Activated CD4-positive, alpha-beta memory T cell treated with anti-CD3 and anti-CD28 coated beads for 36 hours (primary cell): ENCODE results near the gene NGEF. TPM values are rescaled to one million over a fixed set of nuclear protein-coding genes. Genes with fewer than 3 reads are reported as not detected.
"Not testable (repeated sequence)": the region's sequence is repeated elsewhere in the genome, so short reads cannot be mapped to it uniquely, and the experiment has no call there.

Source experiments
- CTCF ChIA-PET: fragments of 350-600 bp; sonication (Branson Sonifier 250); formaldehyde crosslinking; loops from one replicate; lab custom pipeline; 2021; ENCODE audit warnings: antibody characterized with exemption, inconsistent platforms; lab: Charles Lee
- POLR2A ChIA-PET: fragments of 350-600 bp; sonication (Branson Sonifier 250); formaldehyde crosslinking; loops from one replicate; lab custom pipeline; 2021; ENCODE audit warnings: antibody characterized with exemption; lab: Charles Lee
- DNase-seq: peaks from one replicate; pipeline ENCODE4 v3.0.0-alpha.2; 2020
- H3K27ac Mint-ChIP-seq: one replicate; pipeline ENCODE4 v1.8.0; 2021; ENCODE audit warnings: mixed read lengths
- H3K27me3 Mint-ChIP-seq: one replicate; pipeline ENCODE4 v1.8.0; 2021; ENCODE audit warnings: mixed read lengths
- H3K36me3 Mint-ChIP-seq: one replicate; pipeline ENCODE4 v1.8.0; 2021; ENCODE audit warnings: mixed read lengths
- H3K4me1 Mint-ChIP-seq: one replicate; pipeline ENCODE4 v1.8.0; 2021; ENCODE audit warnings: low read depth, mixed read lengths
- H3K4me3 Mint-ChIP-seq: one replicate; pipeline ENCODE4 v1.8.0; 2021; ENCODE audit warnings: mild to moderate bottlenecking, mixed read lengths
- H3K9me3 Mint-ChIP-seq: one replicate; pipeline ENCODE4 v1.8.0; 2021; ENCODE audit warnings: mixed read lengths
- intact Hi-C: fragments of 100-400 bp; cut with micrococcal nuclease; formaldehyde crosslinking; loops from one replicate; pipeline ENCODE4 v1.15.1; 2023
- total RNA-seq, 2 experiments: library from RNA; stranded (reverse); gene quantifications; one replicate each; pipeline ENCODE4 v1.2.3, GENCODE V29; 2021

Gene NGEF
- total RNA-seq, 2 experiments from 2014 or later = 4.2 to 5.4 TPM

DNA sequence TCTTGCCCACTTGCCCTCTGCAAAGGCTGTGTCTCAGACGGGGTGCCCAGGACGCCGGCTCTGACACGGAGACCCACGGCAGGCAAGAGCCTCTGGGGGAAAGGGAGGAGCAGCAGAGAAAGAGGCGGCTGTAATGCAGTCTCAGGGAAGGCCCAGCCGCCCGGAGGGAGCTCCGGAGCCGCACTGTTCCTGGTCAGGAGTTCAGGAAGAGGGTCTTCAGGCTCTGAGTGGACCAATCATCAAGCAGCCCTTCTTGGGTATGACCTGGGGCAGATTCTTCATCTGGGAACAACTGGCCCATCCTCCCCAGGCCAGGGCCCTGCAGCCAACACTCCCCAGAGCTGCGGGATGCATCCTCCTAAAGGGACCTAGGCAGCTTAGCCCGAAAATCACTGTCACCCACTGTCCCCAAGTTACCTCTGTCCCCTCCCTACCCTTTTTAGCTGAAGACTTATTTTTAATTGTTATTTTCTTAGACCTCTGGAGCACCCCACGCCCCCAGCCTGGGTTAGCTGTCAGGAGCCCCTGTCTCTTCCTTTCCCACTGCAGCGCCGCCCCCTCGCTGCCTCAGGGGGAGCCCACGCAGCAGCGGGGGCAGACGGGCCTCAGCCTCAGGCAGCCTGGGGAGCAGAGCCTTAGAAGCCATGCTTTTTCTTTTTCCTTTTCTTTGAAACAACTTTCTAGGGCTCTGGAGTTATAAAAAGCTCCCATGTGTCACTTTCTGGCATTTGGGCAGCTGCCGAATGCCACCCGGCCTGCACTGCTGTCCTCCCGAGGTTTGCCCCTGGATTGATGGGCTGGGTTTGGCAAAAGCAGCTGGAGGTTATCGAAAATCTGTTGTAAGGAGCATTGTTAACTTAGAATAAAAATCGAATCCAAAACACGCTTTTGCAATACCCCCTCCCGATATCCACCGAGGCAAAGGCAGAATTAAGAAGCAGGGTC, 18.8 kb upstream of the NGEF start:
- Mint-ChIP-seq H3K27me3 (no peaks in the 10 kb centered on the region), H3K4me1 (peaks cover 11% of the 10 kb centered on the region), H3K36me3 (no peaks in the 10 kb centered on the region), H3K9me3 (no peaks in the 10 kb centered on the region), H3K27ac (no peak overlapping the region), H3K4me3 (no peak overlapping the region)
- ChIA-PET CTCF (interaction anchor here (0.7 to 3.0 kb wide), 2 partner anchors 22 to 157 kb away, joined by 4 to 13 read pairs; no protein-coding TSS in a partner anchor), POLR2A (no interaction called here)
- intact Hi-C loops = no loop called here
- no peak for DNase-seq

DNA sequence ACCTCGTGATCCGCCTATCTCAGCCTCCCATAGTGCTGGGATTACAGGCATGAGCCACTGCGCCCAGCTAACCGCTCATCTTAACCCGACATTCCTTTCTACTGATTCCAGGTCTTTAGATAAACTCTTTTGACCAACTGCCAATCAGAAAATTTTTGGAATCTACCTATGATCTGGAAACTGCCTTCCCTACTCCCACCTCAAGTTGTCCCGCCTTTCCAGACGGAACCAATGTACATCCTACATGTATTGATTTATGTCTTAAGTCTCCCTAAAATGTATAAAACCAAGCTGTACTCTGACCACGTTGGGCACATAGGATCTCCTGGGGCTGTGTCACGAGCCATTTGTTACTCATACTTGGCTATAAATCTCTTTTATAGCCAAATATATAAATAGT, 16.3 kb upstream of the NGEF start:
- Mint-ChIP-seq H3K9me3 (no peaks in the 10 kb centered on the region), H3K27me3 (no peaks in the 10 kb centered on the region), H3K4me1 (peaks cover 10% of the 10 kb centered on the region), H3K4me3 (no peak overlapping the region), H3K27ac (no peak overlapping the region), H3K36me3 (no peaks in the 10 kb centered on the region)
- DNase-seq = no peak
- intact Hi-C loops = loop anchor here (2.0 kb wide), 1 partner anchor 177 kb away; no protein-coding TSS in a partner anchor
- ChIA-PET CTCF (interaction anchor here (0.6 to 1.7 kb wide), 15 partner anchors 15 to 263 kb away, joined by 3 to 20 read pairs (median 3); partner anchors contain the start of gene INPP5D), POLR2A (no interaction called here)

DNA sequence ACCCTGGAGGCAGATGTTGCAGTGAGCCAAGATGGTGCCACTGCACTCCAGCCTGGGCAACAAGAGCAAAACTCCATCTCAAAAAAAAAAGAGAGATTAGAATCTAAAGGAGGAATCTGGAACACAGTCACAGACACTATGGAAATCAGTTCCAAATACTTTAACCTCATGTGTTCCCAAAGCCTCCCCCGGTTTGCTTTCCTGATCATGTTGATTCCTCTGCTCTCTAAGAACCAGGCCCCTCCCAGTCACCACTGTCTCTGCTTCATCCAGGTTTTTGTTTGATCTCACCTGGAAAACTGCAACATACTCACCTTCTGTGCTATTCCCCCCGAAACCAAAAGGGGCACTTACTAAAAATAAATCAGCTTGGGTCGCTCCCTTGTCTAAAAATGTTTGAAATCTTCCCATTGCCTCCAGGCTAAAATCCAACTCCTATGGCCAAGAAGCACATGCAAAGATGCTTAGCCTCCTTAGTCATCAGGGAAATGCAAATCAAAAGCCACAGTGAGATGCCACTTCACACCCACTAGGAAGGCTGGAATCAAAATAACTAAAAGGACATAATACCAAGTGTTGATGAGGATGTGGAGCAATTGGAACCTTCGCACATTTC, 13.2 kb upstream of the NGEF start:
- intact Hi-C loops = no loop called here
- Mint-ChIP-seq H3K27ac (no peak overlapping the region), H3K36me3 (no peaks in the 10 kb centered on the region), H3K4me3 (no peak overlapping the region), H3K9me3 (no peaks in the 10 kb centered on the region), H3K27me3 (no peaks in the 10 kb centered on the region), H3K4me1 (no peaks in the 10 kb centered on the region)
- POLR2A ChIA-PET = interaction anchor here (0.6 kb wide), 1 partner anchor 263 kb away, joined by 3 read pairs; no protein-coding TSS in a partner anchor
- DNase-seq = no peak
- CTCF ChIA-PET = interaction anchor here (1.1 kb wide), 1 partner anchor 28 kb away, joined by 4 read pairs; no protein-coding TSS in a partner anchor

DNA sequence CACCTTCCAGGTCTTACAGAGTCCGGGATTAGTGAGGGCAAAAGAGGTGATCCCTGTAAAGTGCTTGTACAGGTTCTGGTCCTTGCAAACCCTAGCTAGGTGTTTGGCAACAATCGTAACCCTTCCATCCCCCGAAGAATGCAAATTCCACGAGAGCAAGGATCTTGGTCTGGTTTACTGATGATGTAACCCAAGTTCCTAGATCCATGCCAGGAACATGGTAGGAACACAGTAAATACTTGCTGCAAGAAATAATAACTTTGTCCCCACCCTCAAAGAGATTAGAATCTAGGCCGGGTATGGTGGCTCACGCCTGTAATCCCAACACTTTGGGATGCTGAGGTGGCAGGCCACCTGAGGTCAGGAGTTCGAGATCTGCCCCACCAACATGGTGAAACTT, 12.7 kb upstream of the NGEF start:
- CTCF ChIA-PET = interaction anchor here (1.1 kb wide), 1 partner anchor 29 kb away, joined by 4 read pairs; no protein-coding TSS in a partner anchor
- intact Hi-C loops = no loop called here
- no peak for DNase-seq
- Mint-ChIP-seq H3K36me3 (no peaks in the 10 kb centered on the region), H3K4me3 (no peak overlapping the region), H3K9me3 (no peaks in the 10 kb centered on the region), H3K4me1 (no peaks in the 10 kb centered on the region), H3K27me3 (no peaks in the 10 kb centered on the region), H3K27ac (no peak overlapping the region)
- POLR2A ChIA-PET = interaction anchor here (0.6 kb wide), 1 partner anchor 263 kb away, joined by 3 read pairs; no protein-coding TSS in a partner anchor

DNA sequence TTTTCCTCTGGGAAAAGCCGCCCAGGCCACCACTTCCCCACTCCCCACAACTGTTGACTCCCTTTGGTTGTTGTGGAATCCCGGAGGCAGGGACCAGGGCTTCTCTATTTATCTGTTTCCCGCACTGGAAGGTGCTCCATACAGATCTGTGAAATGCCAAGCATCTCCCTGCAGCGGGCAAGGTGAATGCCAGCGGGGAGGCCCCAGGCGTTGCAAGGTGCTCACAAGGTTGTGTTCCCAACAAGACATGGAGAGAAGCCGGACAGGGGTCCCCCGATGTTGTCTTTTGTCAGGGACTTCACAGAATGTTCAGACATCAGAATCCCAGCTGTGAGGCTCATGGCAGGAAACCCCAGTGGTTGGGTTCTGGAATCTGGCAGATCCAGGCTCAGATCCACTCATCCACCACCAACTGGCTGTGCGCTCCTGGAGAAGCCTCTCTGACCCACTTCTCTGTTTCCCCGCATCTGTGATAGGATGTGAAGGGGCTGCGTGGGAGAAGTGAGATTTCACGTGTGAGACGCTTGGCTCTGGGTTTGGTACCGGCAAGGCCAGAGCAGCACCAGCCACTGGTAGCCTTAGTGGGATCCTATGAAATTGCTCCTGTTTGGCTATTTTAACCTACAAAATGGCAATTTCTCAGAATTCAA, 10.8 kb upstream of the NGEF start:
- Mint-ChIP-seq H3K4me3 (no peak overlapping the region), H3K9me3 (no peaks in the 10 kb centered on the region), H3K36me3 (no peaks in the 10 kb centered on the region), H3K4me1 (no peaks in the 10 kb centered on the region), H3K27ac (no peak overlapping the region), H3K27me3 (no peaks in the 10 kb centered on the region)
- DNase-seq = no peak
- intact Hi-C loops = no loop called here
- ChIA-PET POLR2A (no interaction called here), CTCF (no interaction called here)

DNA sequence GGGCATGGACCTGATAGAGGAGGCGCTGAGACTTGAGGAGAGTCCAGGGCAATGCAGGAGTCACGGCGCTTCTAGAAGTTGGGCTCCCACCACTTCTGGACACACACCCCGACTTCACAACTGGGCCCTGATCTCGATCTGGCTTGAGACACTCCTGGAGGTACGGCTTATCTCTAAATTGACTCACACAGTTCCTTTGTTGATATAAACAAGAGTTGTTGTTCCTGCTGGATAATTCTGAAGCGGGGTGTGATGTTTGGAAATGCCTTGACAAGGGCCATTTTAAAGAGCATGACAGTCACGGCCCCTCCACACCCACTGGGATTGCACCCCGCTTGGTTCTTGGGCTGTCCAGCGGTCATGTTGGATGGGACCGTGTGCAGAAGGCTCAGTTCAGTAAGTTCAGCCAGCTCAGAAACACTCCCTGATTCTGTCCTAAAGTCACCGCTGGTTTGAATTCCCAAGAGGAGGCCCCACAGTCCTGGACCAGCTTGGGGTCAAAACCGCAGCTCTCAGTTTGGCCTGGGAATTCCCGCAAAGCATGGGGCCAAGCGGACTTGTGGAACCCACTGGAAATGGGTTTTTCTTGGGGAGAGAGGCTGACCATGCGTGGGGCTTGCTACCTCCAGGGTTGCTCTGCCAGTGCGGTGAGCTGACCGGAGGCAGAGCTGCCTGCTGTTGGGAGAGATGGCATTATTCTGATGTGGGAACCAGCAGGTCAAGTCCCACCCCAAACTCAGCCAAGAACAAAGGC, 10.1 kb upstream of the NGEF start:
- CTCF ChIA-PET = no interaction called here
- no peak for DNase-seq
- Mint-ChIP-seq H3K36me3 (no peaks in the 10 kb centered on the region), H3K9me3 (no peaks in the 10 kb centered on the region), H3K27ac (no peak overlapping the region), H3K4me3 (no peak overlapping the region), H3K27me3 (no peaks in the 10 kb centered on the region), H3K4me1 (no peaks in the 10 kb centered on the region)
- POLR2A ChIA-PET = no interaction called here
- intact Hi-C loops = no loop called here

DNA sequence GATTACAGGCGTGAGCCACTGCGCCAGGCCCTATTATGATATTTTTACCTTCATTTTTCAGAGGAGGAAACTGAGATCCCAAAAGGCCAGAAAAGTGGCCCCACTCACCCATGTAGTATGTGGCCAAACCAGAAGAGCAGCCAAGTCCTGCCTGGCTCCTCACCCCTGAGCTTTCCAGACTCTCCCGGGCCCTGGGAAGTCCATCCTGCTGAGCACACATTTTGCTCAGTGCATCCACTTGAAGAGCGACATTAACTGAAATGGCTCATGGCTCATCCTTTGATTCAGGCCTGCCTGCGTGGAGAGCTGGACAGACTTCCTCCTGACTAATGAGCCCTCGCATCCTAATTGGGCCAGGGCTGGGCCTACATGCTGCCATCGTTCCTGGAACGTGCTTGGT, 9.5 kb upstream of the NGEF start:
- H3K4me1 Mint-ChIP-seq = no peaks in the 10 kb centered on the region
- DNase-seq = no peak
- no peaks in the 10 kb centered on the region for H3K36me3 Mint-ChIP-seq
- intact Hi-C loops = no loop called here
- POLR2A ChIA-PET = interaction anchor here (0.7 kb wide), 1 partner anchor 384 kb away, joined by 3 read pairs; no protein-coding TSS in a partner anchor
- no peaks in the 10 kb centered on the region for H3K27me3 Mint-ChIP-seq
- peaks cover under 1% of the 10 kb centered on the region for H3K9me3 Mint-ChIP-seq
- no peak overlapping the region for H3K4me3 Mint-ChIP-seq
- CTCF ChIA-PET = no interaction called here
- H3K27ac Mint-ChIP-seq = no peak overlapping the region

DNA sequence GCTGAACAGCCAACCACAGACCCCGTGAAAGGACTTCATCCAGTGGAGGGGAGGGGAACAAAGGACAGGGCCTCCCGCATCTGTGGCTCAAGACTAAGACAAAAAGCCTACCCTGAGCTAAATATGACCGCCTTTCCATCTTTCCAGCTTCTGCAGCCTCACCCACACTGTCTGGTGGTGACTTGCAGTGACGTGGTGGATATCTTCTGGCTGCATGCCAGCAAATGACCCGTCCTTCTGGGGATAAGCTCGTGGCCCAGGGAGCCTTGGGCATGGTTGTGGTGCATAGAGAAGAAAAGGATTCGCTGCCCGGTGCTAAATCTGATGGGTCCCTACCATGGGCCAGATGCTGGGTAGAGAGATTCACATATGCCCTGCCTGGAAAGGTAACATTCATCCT, 8.7 kb upstream of the NGEF start:
- no peaks in the 10 kb centered on the region for H3K27me3 Mint-ChIP-seq
- H3K9me3 Mint-ChIP-seq = peaks cover 3% of the 10 kb centered on the region
- ChIA-PET CTCF (no interaction called here), POLR2A (no interaction called here)
- H3K4me3 Mint-ChIP-seq = no peak overlapping the region
- H3K36me3 Mint-ChIP-seq = no peaks in the 10 kb centered on the region
- DNase-seq = no peak
- no peaks in the 10 kb centered on the region for H3K4me1 Mint-ChIP-seq
- intact Hi-C loops = no loop called here
- no peak overlapping the region for H3K27ac Mint-ChIP-seq

DNA sequence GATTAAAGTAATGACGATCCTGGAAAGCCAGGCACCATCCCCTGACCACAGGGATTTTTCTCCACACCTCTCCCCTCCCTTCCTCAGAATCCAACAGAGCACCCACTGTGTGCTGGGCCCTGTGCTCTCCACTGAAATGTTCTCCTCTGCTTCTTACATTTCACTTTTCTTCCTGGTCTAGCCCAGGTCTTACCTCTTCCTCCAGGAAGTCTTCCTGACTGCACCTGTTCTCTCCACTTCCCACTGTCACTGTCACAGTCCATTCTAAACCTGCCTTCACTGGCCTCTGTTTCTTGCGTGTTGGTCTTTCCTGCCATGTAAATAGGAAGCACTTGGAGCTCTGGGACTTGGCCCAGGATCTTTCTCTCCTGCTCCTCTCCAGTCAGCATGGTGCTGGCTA, 7.4 kb upstream of the NGEF start:
- POLR2A ChIA-PET = no interaction called here
- intact Hi-C loops = no loop called here
- CTCF ChIA-PET = no interaction called here
- H3K4me3 Mint-ChIP-seq = no peak overlapping the region
- H3K4me1 Mint-ChIP-seq = no peaks in the 10 kb centered on the region
- H3K9me3 Mint-ChIP-seq = peaks cover 3% of the 10 kb centered on the region
- H3K27ac Mint-ChIP-seq = no peak overlapping the region
- no peaks in the 10 kb centered on the region for H3K36me3 Mint-ChIP-seq
- no peaks in the 10 kb centered on the region for H3K27me3 Mint-ChIP-seq
- no peak for DNase-seq

DNA sequence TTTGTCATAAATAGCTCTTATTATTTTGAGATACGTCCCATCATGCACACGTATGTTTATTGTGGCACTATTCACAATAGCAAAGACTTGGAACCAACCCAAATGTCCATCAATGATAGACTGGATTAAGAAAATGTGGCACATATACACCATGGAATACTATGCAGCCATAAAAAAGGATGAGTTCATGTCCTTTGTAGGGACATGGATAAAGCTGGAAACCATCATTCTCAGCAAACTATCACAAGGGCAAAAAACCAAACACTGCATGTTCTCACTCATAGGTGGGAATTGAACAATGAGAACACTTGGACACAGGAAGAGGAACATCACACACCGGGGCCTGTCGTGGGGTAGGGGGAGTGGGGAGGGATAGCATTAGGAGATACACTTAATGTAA, 6.6 kb upstream of the NGEF start:
- H3K27me3 Mint-ChIP-seq, H3K36me3 Mint-ChIP-seq, POLR2A ChIA-PET, intact Hi-C loops, DNase-seq, H3K4me1 Mint-ChIP-seq, H3K27ac Mint-ChIP-seq, H3K4me3 Mint-ChIP-seq, CTCF ChIA-PET, H3K9me3 Mint-ChIP-seq: not testable (repeated sequence)

DNA sequence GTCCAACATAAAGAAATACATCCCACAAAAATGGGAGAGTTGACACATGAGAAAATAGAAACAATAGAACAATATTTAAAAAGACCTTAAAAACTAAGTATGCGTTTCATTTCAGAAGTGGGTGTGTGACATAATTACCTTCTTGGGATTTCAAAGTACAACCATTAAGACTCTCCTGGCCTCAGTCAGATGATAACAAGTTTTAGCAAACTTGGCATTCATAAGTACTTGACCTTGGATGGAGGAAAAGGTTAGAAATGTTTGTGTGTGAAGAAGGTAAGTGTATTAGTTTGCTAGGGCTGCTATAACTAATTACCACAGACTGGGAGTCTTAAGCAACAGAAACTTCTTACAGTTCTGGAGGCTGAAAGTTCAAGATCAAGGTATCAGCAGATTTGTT, 4.9 kb upstream of the NGEF start:
- Mint-ChIP-seq H3K27ac (no peak overlapping the region), H3K4me1 (no peaks in the 10 kb centered on the region), H3K36me3 (no peaks in the 10 kb centered on the region), H3K4me3 (no peak overlapping the region), H3K27me3 (no peaks in the 10 kb centered on the region), H3K9me3 (peaks cover 3% of the 10 kb centered on the region)
- POLR2A ChIA-PET = no interaction called here
- DNase-seq = no peak
- intact Hi-C loops = no loop called here
- CTCF ChIA-PET = interaction anchor here (0.6 kb wide), 1 partner anchor 265 kb away, joined by 4 read pairs; no protein-coding TSS in a partner anchor
